OCI-LY7 (cell line): ENCODE results near the gene ABHD6. TPM values are rescaled to one million over a fixed set of nuclear protein-coding genes. Genes with fewer than 3 reads are reported as not detected.

Experiments used
- BruUV-seq: library from RNA; stranded (reverse); fragments of 400-500 nt; replicated peaks from 2 replicates; lab custom pipeline; 2021; lab: Mats Ljungman, UMichigan
- CTCF ChIA-PET: fragments of 300-600 bp; sonication (Branson Sonifier 250); formaldehyde crosslinking; loops from one replicate; lab custom pipeline; 2022; ENCODE audit warnings: antibody characterized with exemption; ENCODE audit not compliant: unreplicated experiment; lab: Charles Lee
- POLR2A ChIA-PET: fragments of 300-600 bp; sonication (Branson Sonifier 250); formaldehyde crosslinking; loops from one replicate; lab custom pipeline; 2022; ENCODE audit warnings: antibody characterized with exemption; lab: Charles Lee
- DNase-seq: peaks from one replicate; pipeline ENCODE4 v3.0.0-alpha.2; 2015; ENCODE audit warnings: low spot score
- H2AFZ ChIP-seq: fragments of 200-600 bp; sonication (generic), shearing (Covaris generic); 2 replicates; pipeline ENCODE4 v1.6.1; 2014; ENCODE audit warnings: mild to moderate bottlenecking, antibody characterized with exemption, low read length, moderate library complexity
- H3K27ac ChIP-seq: fragments of 200-600 bp; sonication (generic); 2 replicates; pipeline ENCODE4 v1.5.1; 2014; ENCODE audit warnings: mixed run types, low read depth, mild to moderate bottlenecking, moderate library complexity, low read length, inconsistent platforms; ENCODE audit not compliant: poor library complexity, severe bottlenecking
- H3K36me3 ChIP-seq: fragments of 200-600 bp; sonication (generic); 2 replicates; pipeline ENCODE4 v1.6.1; 2014; ENCODE audit warnings: mild to moderate bottlenecking, antibody characterized with exemption, low read length, moderate library complexity, mixed read lengths; ENCODE audit not compliant: insufficient read depth
- H3K4me1 ChIP-seq: fragments of 200-600 bp; sonication (generic); 2 replicates; pipeline ENCODE4 v1.5.1; 2014; ENCODE audit warnings: mild to moderate bottlenecking, low read length; ENCODE audit not compliant: insufficient read depth, poor library complexity, severe bottlenecking
- H3K4me2 ChIP-seq: fragments of 200-600 bp; sonication (generic); 2 replicates; pipeline ENCODE4 v1.6.1; 2014; ENCODE audit warnings: mild to moderate bottlenecking, low read length
- H3K4me3 ChIP-seq: fragments of 200-600 bp; sonication (generic); 2 replicates; pipeline ENCODE4 v1.5.1; 2014; ENCODE audit warnings: mild to moderate bottlenecking, low read depth, low read length; ENCODE audit not compliant: poor library complexity, severe bottlenecking
- H3K79me2 ChIP-seq: fragments of 200-600 bp; sonication (generic); 2 replicates; pipeline ENCODE4 v1.6.1; 2016; ENCODE audit warnings: low read depth, mild to moderate bottlenecking, low read length, moderate library complexity, mixed read lengths; ENCODE audit not compliant: insufficient read depth
- H3K9me2 ChIP-seq: fragments of 200-600 bp; sonication (generic); 2 replicates; pipeline ENCODE4 v1.6.1; 2016; ENCODE audit warnings: mild to moderate bottlenecking, low read length, mixed read lengths; ENCODE audit not compliant: insufficient read depth
- H3K9me3 ChIP-seq: fragments of 200-600 bp; sonication (generic); 2 replicates; pipeline ENCODE4 v1.6.1; 2014; ENCODE audit warnings: mild to moderate bottlenecking, mixed run types, low read length, mixed read lengths
- H4K20me1 ChIP-seq: fragments of 200-600 bp; sonication (generic); 2 replicates; pipeline ENCODE4 v1.6.1; 2014; ENCODE audit warnings: mild to moderate bottlenecking, antibody characterized with exemption, low read length, moderate library complexity, mixed read lengths; ENCODE audit not compliant: insufficient read depth
- CTCF ChIP-seq: fragments of 200-600 bp; sonication (generic); conservative IDR thresholded peaks from 2 replicates; pipeline ENCODE4 v1.5.1; 2014; ENCODE audit warnings: mild to moderate bottlenecking, antibody characterized with exemption, low read length, moderate library complexity, mixed read lengths
- EZH2phosphoT487 ChIP-seq: fragments of 200-600 bp; sonication (generic); IDR thresholded peaks from 2 replicates; pipeline ENCODE4 v1.6.1; 2018; ENCODE audit warnings: low read depth, borderline replicate concordance, mild to moderate bottlenecking, mixed run types, antibody characterized with exemption, low read length, moderate library complexity, mixed read lengths
- intact Hi-C: fragments of 100-400 bp; cut with micrococcal nuclease; formaldehyde crosslinking; loops from one replicate; pipeline ENCODE4 v1.10.0; 2022; ENCODE audit not compliant: unreplicated experiment
- total RNA-seq, 2 experiments: library from RNA; depleted of rRNA in 1 of 2; stranded (reverse); fragments of >200 nt in 1 of 2; shearing (Covaris generic) in 1 of 2; gene quantifications; 2 replicates each; pipeline ENCODE4 v1.2.3, GENCODE V29; 2014 to 2022

Gene ABHD6
- total RNA-seq, 2 experiments from 2014 or later = 5.8 to 10.7 TPM

GRCh38 chr3:58329922-58330413 lies 92.4 kb downstream of the ABHD6 start:
- intact Hi-C loops = loop anchor here (5.0 kb wide), 1 partner anchor 102 kb away; the partner anchor contains the start of gene PDHB
- Histone ChIP-seq H3K36me3 (no peaks in the 10 kb centered on the region; the same call in 1 of the 2 replicates), H3K9me2 (no peaks in the 10 kb centered on the region), H3K4me1 (peaks cover 33% of the 10 kb centered on the region), H3K79me2 (peaks cover 26% of the 10 kb centered on the region), H3K4me3 (no peak overlapping the region), H3K9me3 (no peaks in the 10 kb centered on the region), H3K27ac (no peak overlapping the region), H3K4me2 (no peak overlapping the region), H4K20me1 (no peaks in the 10 kb centered on the region), H2AFZ (no peak overlapping the region)
- BruUV-seq = no TSS peak
- TF ChIP-seq CTCF (no peak), EZH2phosphoT487 (no peak)
- POLR2A ChIA-PET = interaction anchor here (0.7 to 19.4 kb wide), 5 partner anchors 9 to 58 kb away, joined by 3 to 711 read pairs (median 4); no protein-coding TSS in a partner anchor
- CTCF ChIA-PET = interaction anchor here (0.6 kb wide), 1 partner anchor 161 kb away, joined by 4 read pairs; no protein-coding TSS in a partner anchor
- DNase-seq = no peak

- POLR2A ChIA-PET = interaction anchor here (0.6 to 19.4 kb wide), 4 partner anchors 10 to 101 kb away, joined by 3 to 711 read pairs (median 3); no protein-coding TSS in a partner anchor
- Histone ChIP-seq H3K4me2 (peak overlapping the region; percentile 96), H3K4me1 (peaks cover 39% of the 10 kb centered on the region), H3K9me3 (no peaks in the 10 kb centered on the region), H4K20me1 (no peaks in the 10 kb centered on the region), H3K79me2 (peaks cover 43% of the 10 kb centered on the region), H3K27ac (no peak overlapping the region), H3K9me2 (no peaks in the 10 kb centered on the region), H3K36me3 (peaks cover 7% of the 10 kb centered on the region), H3K4me3 (peak overlapping the region; percentile 80), H2AFZ (peak overlapping the region; percentile 92; the same call in 1 of the 2 replicates)
- intact Hi-C loops = loop anchor here (1.0 to 5.0 kb wide), 2 partner anchors 101 to 160 kb away; partner anchors contain the start of gene PDHB
- TSS peak; percentile 40 for BruUV-seq
- no peak for DNase-seq
- CTCF ChIA-PET = interaction anchor here (1.0 kb wide), 1 partner anchor 70 kb away, joined by 7 read pairs; no protein-coding TSS in a partner anchor
- no peak for TF ChIP-seq CTCF
- TF ChIP-seq EZH2phosphoT487 = no peak
Observed at GRCh38 chr3:58331593-58332152, 94.1 kb downstream of the ABHD6 start.
